Measurements from ENCODE around the gene TRPT1. TPM values are rescaled to one million over a fixed set of nuclear protein-coding genes. Genes with fewer than 3 reads are reported as not detected.
A peak's percentile ranks its signal among the peaks of the same experiment; 100 is the strongest.

The TRPT1 gene
- total RNA-seq, 1 donor from 2014 or later = 27.8 TPM

DNA sequence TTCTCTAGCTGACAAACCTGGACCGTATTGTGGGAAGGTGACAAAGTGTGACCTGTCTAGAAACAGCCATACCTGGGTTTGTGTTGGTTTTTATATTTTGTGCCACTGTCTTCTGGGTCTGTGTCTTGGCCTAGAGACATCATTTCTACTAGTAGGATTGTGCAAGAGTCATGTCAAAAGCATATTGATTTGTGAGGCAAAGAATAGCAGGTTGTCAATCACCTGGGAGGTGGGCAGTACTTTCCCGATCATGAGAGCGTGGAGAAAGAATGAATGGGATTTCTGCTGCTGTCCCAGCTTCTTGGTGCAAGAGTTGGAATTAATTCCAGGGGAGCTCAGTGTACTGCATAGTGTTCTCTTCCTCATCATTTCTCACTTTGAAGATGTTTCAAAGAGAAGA, 24.4 kb downstream of the TRPT1 start:
- DNase-seq (no peak), ATAC-seq (no peak)
- no peaks in the 10 kb centered on the region for H3K27me3 ChIP-seq (ENCODE audit: low read depth)
- H3K4me1 ChIP-seq = peaks cover 25% of the 10 kb centered on the region
- TF ChIP-seq, protein P1, sequence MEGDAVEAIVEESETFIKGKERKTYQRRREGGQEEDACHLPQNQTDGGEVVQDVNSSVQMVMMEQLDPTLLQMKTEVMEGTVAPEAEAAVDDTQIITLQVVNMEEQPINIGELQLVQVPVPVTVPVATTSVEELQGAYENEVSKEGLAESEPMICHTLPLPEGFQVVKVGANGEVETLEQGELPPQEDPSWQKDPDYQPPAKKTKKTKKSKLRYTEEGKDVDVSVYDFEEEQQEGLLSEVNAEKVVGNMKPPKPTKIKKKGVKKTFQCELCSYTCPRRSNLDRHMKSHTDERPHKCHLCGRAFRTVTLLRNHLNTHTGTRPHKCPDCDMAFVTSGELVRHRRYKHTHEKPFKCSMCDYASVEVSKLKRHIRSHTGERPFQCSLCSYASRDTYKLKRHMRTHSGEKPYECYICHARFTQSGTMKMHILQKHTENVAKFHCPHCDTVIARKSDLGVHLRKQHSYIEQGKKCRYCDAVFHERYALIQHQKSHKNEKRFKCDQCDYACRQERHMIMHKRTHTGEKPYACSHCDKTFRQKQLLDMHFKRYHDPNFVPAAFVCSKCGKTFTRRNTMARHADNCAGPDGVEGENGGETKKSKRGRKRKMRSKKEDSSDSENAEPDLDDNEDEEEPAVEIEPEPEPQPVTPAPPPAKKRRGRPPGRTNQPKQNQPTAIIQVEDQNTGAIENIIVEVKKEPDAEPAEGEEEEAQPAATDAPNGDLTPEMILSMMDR (IDR thresholded peaks at IDR 0.05) = no peak
- no peak overlapping the region for H3K27ac ChIP-seq
- no peaks in the 10 kb centered on the region for H3K9me3 ChIP-seq
- intact Hi-C loops (cut with DNase I) = no loop called here
- H3K36me3 ChIP-seq = peaks cover 86% of the 10 kb centered on the region
- no peak overlapping the region for H3K4me3 ChIP-seq

DNA sequence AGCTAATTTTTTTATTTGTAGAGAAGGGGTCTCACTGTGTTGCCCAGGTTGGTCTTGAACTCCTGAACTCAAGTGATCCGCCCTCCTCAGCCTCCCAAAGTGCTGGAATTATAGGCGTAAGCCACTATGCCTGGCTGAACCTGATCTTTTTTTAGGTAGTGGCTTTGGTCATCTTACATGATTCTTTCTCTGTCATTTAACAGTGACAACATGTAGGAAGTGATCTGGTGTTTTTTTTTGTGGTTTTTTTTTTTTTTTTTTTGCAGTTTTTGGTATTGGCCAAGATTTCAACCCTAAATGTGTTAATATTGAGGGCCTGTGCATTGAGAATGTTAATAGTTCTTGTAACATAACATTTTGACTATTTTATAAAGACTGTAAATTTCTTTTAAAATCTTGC, 27.5 kb downstream of the TRPT1 start:
- peaks cover 99% of the 10 kb centered on the region for H3K36me3 ChIP-seq
- DNase-seq = no peak
- no peak overlapping the region for H3K27ac ChIP-seq
- intact Hi-C loops (cut with DNase I) = no loop called here
- no peak for ATAC-seq
- no peaks in the 10 kb centered on the region for H3K4me1 ChIP-seq
- no peaks in the 10 kb centered on the region for H3K9me3 ChIP-seq
- H3K27me3 ChIP-seq (ENCODE audit: low read depth) = no peaks in the 10 kb centered on the region
- H3K4me3 ChIP-seq = no peak overlapping the region
- TF ChIP-seq, protein P1 (IDR thresholded peaks at IDR 0.05) = no peak

DNA sequence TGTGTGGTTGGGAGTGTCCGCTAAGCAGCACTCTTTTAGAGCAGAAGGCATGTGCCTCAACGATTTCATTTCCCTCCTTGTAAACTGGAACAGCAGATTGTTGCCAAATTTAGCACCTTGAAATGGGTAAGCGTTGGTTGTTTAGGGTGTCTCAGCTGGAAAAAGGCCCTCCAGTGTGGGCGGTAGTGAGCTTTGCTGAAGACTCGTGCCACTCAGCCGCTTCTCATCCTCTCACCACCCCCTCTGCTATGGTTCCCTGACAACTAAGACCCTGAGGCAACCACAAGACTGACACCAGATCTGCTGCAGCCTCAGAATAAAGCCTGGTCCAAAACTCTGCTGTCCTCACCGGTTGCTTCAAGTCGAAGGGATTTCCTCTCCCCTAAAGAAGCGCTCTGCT, 29.4 kb downstream of the TRPT1 start:
- peaks cover 3% of the 10 kb centered on the region for H3K4me1 ChIP-seq
- no peak overlapping the region for H3K27ac ChIP-seq
- H3K27me3 ChIP-seq (ENCODE audit: low read depth) = no peaks in the 10 kb centered on the region
- TF ChIP-seq, protein P1 (IDR thresholded peaks at IDR 0.05) = no peak
- peaks cover 92% of the 10 kb centered on the region for H3K36me3 ChIP-seq
- DNase-seq = no peak
- no peaks in the 10 kb centered on the region for H3K9me3 ChIP-seq
- intact Hi-C loops (cut with DNase I) = no loop called here
- H3K4me3 ChIP-seq = no peak overlapping the region
- no peak for ATAC-seq

DNA sequence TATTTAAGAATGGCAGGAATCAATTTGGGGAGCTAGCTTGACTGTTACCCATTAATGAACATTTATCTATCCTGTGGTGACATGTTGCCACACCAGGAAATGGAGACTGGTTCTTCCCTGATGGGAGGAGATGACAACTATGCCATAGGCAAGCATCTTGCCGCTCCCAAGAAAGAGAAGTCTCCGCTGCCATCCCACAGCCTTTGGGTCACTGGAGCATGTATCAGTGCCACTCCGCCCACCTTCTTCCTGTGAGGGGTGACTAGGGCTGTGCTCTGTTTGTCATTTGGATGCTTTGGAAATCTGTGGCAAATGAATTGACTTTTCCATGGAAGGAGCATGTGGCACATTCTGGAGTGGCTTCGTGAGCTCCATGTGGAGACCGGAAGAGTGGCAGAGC, 33.6 kb downstream of the TRPT1 start:
- Histone ChIP-seq H3K27ac (no peak overlapping the region), H3K4me1 (peaks cover 20% of the 10 kb centered on the region), H3K4me3 (no peak overlapping the region), H3K36me3 (peaks cover 58% of the 10 kb centered on the region), H3K9me3 (no peaks in the 10 kb centered on the region), H3K27me3 (ENCODE audit: low read depth) (no peaks in the 10 kb centered on the region)
- TF ChIP-seq, protein P1 (IDR thresholded peaks at IDR 0.05) = no peak
- ATAC-seq (peak; percentile 58 to 65), DNase-seq (no peak)
- intact Hi-C loops (cut with DNase I) = no loop called here

DNA sequence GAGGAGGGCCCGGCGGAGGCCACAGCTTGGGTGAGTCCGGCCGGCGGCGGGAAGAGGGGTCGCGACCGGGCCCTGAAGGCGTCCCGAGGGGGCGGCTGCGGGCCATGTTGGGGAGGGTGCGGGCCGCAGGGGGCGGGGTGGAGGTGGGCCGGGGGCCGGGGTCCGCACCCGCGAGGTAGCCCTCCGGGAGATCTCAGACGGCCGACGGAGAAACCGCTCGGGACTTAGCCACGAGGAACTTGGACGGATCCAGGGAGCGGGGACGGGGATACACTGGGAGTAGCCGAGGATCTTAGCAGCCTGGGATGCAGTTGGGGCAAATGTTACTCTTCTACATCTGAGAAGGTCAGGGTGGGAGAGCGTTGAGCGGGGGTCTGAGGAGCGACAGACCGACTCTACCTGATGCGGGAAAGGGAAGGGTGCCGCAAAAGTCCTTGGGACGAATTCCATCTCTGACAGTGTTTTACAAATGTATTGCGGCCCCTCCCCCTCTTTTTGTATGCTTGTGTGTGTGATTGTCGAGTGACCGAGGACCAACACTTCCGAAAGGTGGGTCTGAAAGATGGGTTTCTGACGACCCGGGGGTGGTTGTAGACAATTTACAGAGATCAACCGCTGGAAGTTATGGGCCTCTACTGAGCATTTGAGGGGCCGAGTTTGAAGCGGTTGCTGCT, 39.4 kb downstream of the TRPT1 start:
- Histone ChIP-seq H3K36me3 (peaks cover 7% of the 10 kb centered on the region), H3K4me1 (peaks cover 43% of the 10 kb centered on the region), H3K27ac (peak overlapping the region; percentile 79), H3K27me3 (ENCODE audit: low read depth) (no peaks in the 10 kb centered on the region), H3K9me3 (no peaks in the 10 kb centered on the region), H3K4me3 (no peak overlapping the region)
- no peak for DNase-seq
- intact Hi-C loops (cut with DNase I) = no loop called here
- ATAC-seq = no peak
- TF ChIP-seq, protein P1 (IDR thresholded peaks at IDR 0.05) = no peak

Data from lower lobe of right lung (tissue), 2 donors.